Heart right ventricle (tissue), 16 donors: ENCODE data around the gene PEPD. TPM values are rescaled to one million over a fixed set of nuclear protein-coding genes. Genes with fewer than 3 reads are reported as not detected.

ENCODE experiments used
- ATAC-seq, 8 donors: fragments of 200-7000 bp; cut with Tn5 transposase; one replicate each; pipeline ENCODE4 v1.9.1; 2020; ENCODE audit warnings: mild to moderate bottlenecking in 8 of 8, moderate library complexity in 8 of 8, moderate number of reproducible peaks in 1 of 8
- DNase-seq, 2 donors: peaks; one replicate each; pipeline ENCODE4 v3.0.0-alpha.2; 2020
- H3K27ac ChIP-seq, 10 donors: fragments of 200-600 bp; sonication (generic) in 2 of 10; one replicate each; pipeline versions ENCODE4 v1.5.0 to v1.8.0; 2020 to 2022; ENCODE audit warnings: mild to moderate bottlenecking in 3 of 10
- H3K27me3 ChIP-seq, 7 donors: fragments of 200-600 bp; one replicate each; pipeline ENCODE4 v1.8.0; 2021 to 2022; ENCODE audit warnings: mild to moderate bottlenecking in 2 of 7
- H3K36me3 ChIP-seq, 9 donors: fragments of 200-600 bp; sonication (generic) in 1 of 9; one replicate each; pipeline versions ENCODE4 v1.5.0 to v1.8.0; 2020 to 2022; ENCODE audit warnings: mild to moderate bottlenecking in 2 of 9
- H3K4me1 ChIP-seq, 9 donors: fragments of 200-600 bp; sonication (generic) in 1 of 9; one replicate each; pipeline versions ENCODE4 v1.5.0 to v1.8.0; 2020 to 2022; ENCODE audit warnings: mild to moderate bottlenecking in 4 of 9
- H3K4me3 ChIP-seq, 10 donors: fragments of 200-600 bp; sonication (generic) in 2 of 10; one replicate each; pipeline versions ENCODE4 v1.5.0 to v1.8.0; 2020 to 2022; ENCODE audit warnings: mild to moderate bottlenecking in 7 of 10, moderate library complexity in 2 of 10
- H3K9me3 ChIP-seq, 11 donors: fragments of 200-600 bp in 10 of 11; sonication (generic) in 2 of 11; one replicate each; pipeline versions ENCODE4 v1.5.0 to v1.8.0; 2013 to 2022; ENCODE audit warnings: mild to moderate bottlenecking in 2 of 11, control low read depth in 1 of 11, moderate library complexity in 1 of 11
- CTCF ChIP-seq, 9 donors: fragments of 200-600 bp; sonication (generic) in 2 of 9; IDR thresholded peaks; one replicate each; pipeline versions ENCODE4 v1.5.0 to v1.8.0; 2021 to 2022; ENCODE audit warnings: antibody characterized with exemption in 9 of 9, mild to moderate bottlenecking in 5 of 9, moderate library complexity in 1 of 9
- WGBS, 2 donors: extraction: QIAGEN DNeasy Blood & Tissue Kit; methylation state at CpG; one replicate each; pipeline ENCODE4 v1.1.7; 2013; ENCODE audit warnings: inconsistent platforms in 1 of 2; 5-methylcytosine and 5-hydroxymethylcytosine counted together
- intact Hi-C, 10 donors: fragments of 100-400 bp; cut with DNase I; formaldehyde crosslinking; loops; one replicate each; pipeline versions ENCODE4 v1.11.1 to v1.14.2; 2022
- polyA plus RNA-seq, 2 donors: library from polyadenylated mRNA; stranded (reverse); fragments of 200-250 nt; gene quantifications; one replicate each; pipeline ENCODE4 v1.2.3, GENCODE V29; 2013
- total RNA-seq, 10 donors: library from RNA; stranded (reverse); fragmentation: NEBNext Ultra II Directional in 3 of 10; extraction: Animal tissue kit (Norgen Biotek cat#: 25700) in 3 of 10; gene quantifications; one replicate each; pipeline versions ENCODE4 v1.2.1 to v1.2.4, GENCODE V29; 2021 to 2023
- donor health status: Arrhythmogenic right ventricular cardiomyopathy.
- donor health status: ischemic (EF 13 %, LVEDD 7.1; RV severe dilation, severe dysfunction).
- donor health status: healthy with polysubstance abuse.
- donor health status: DM: no; HTN: yes; CAD: no.
- donor health status: DM: no; HTN: no; CAD: no.
- donor health status: ischemic (EF 25% LVEDD 6.9; RV normal size, moderate dysfunction).
- donor health status: ischemic (EF 25% LVEDD 5.7; RV mildly dilated, moderate dysfunction).
- donor health status: healthy.
- donor health status: DM: yes; HTN: yes; CAD: no.
- donor health status: Ischemic cardiomyopathy.
- donor health status: ischemic (EF 35%, LVEDD 5.7; RV mildly dilated, moderate dysfunction).
- donor health status: nonischemic (EF 11% LVEDD 7.7; RV severe dilation, severe dysfunction).
- donor health status: DM: yes; HTN: yes; CAD: no.
- donor health status: PGD.
- donor health status: ischemic (EF 29% LVEDD 5.4; RV normal size, mild dysfunction).
- donor health status: nonischemic (EF 23%, LVEDD 6.1; RV moderate dilation, normal function).

Gene PEPD
- total and polyA plus RNA-seq, 12 donors, result 20.4 to 47.7 (median 26.8) TPM

- Histone ChIP-seq H3K9me3 (no peaks in the 10 kb centered on the region), H3K4me3 (no peak overlapping the region), H3K27ac (no peak overlapping the region), H3K36me3 (peaks cover 0 to 9% (median 0%) of the 10 kb centered on the region in 9 donors), H3K27me3 (no peaks in the 10 kb centered on the region), H3K4me1 (peaks cover 32 to 99% (median 94%) of the 10 kb centered on the region in 9 donors)
- DNase-seq (no peak), ATAC-seq (no peak)
- intact Hi-C loops, result loop anchor here in 1 of 10 donors (10.0 kb wide), 1 partner anchor 962 kb away; no protein-coding TSS in a partner anchor
- TF ChIP-seq CTCF (IDR thresholded peaks at IDR 0.05), result no peak
- 68 to 70% methylated on average over 31 to 36 of the region's 39 CpGs for WGBS, 2 donors
Measured at GRCh38 chr19:33392341-33393285, 129.0 kb downstream of the PEPD start.

- DNase-seq (no peak), ATAC-seq (no peak)
Measured at GRCh38 chr19:33391631-33392249, 129.9 kb downstream of the PEPD start.

DNA sequence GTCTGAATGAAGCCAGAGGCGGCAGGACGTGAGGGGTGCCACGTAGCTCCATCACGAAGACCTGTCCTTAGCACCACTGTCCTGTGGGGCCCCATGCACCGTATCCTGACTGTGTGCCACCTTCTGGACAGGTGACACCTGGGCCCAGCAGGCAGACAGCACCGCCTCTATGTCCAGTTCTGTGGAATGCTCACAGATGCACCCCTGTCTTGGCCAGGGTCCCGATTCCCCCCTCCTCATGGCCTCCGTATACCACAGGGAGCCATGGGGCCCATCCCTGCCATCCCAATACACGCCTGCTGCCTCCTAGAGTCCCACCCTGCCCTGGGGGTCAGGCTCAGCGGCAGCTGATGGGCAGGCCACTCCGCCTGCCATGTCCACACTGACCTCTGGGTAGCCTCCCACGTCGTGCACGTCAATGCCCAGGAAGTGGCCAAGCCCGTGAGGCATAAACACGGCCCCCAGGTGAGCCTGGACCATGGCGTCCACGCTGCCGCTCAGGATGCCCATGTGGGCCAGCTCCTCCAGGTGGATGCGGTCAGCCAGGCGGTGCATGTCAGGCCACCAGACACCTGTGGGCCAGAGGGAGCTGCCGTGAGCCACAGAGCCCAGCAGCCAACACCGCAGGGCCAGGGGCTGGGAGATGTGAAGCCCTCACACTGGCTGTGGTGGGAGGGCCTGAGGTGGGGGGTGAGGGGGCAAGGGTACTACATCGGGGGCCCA, 130.5 kb downstream of the PEPD start:
- DNase-seq (no peak), ATAC-seq (peak in 1 of 8 donors; percentile 4)
- H3K27ac ChIP-seq, result peak overlapping the region in 8 of 10 donors; percentile 62 to 92 (median 78)
- H3K9me3 ChIP-seq, result no peaks in the 10 kb centered on the region
- intact Hi-C loops, result loop anchor here in 1 of 10 donors (2.0 to 10.0 kb wide), 2 partner anchors 16 to 964 kb away; no protein-coding TSS in a partner anchor
- H3K4me1 ChIP-seq, result peaks cover 32 to 98% (median 81%) of the 10 kb centered on the region in 9 donors
- WGBS, 2 donors, result 84 to 86% methylated on average over 24 of the region's 24 CpGs
- H3K36me3 ChIP-seq, result peaks cover 0 to 23% (median 0%) of the 10 kb centered on the region in 9 donors
- H3K27me3 ChIP-seq, result no peaks in the 10 kb centered on the region
- no peak overlapping the region for H3K4me3 ChIP-seq
- no peak for TF ChIP-seq CTCF (IDR thresholded peaks at IDR 0.05)

More at GRCh38 chr19:33391631-33392249, 129.9 kb downstream of the PEPD start:
- intact Hi-C loops, result loop anchor here in 1 of 10 donors (2.0 to 10.0 kb wide), 2 partner anchors 17 to 963 kb away; no protein-coding TSS in a partner anchor
- H3K27ac ChIP-seq, result peak overlapping the region in 2 of 10 donors; percentile 71 to 91
- H3K4me1 ChIP-seq, result peaks cover 32 to 98% (median 88%) of the 10 kb centered on the region in 9 donors
- WGBS, 2 donors, result 89 to 93% methylated on average over 12 of the region's 12 CpGs
- H3K4me3 ChIP-seq, result no peak overlapping the region
- no peaks in the 10 kb centered on the region for H3K27me3 ChIP-seq
- H3K9me3 ChIP-seq, result no peaks in the 10 kb centered on the region
- TF ChIP-seq CTCF (IDR thresholded peaks at IDR 0.05), result no peak
- H3K36me3 ChIP-seq, result peaks cover 0 to 18% (median 0%) of the 10 kb centered on the region in 9 donors
